22Rv1 (cell line): ENCODE measurements around the gene SLC6A6.

Experiments used
- CTCF ChIP-seq: fragments of 450-650 bp; IDR thresholded peaks from 2 replicates; pipeline ENCODE4 v1.5.1; 2017; ENCODE audit warnings: mild to moderate bottlenecking
- ZFX ChIP-seq: fragments of 450-650 bp; IDR thresholded peaks from 2 replicates; pipeline ENCODE4 v1.6.1; 2017; ENCODE audit warnings: antibody characterized with exemption, borderline replicate concordance

DNA sequence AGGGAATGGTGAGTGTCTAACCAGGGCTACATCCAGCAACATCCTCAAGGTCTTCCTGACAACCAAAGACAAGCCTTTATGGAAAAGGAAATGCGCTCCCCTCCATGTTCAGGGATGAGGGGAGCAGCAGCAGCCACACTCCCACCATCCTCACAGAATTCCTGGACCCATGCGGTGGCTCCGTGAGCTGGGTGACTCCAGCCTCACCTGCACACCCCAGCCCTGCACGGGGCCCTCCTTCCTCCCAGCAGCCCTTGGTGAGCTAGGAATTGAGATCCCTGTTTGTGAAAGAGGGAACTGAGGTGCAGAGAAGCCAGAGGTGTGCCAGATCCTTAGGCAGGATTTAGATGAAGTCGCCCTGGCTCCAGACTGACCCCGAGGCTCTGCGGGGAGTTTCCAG, 85.4 kb downstream of the SLC6A6 start:
- TF ChIP-seq CTCF (no peak), ZFX (no peak)
